Right forelimb (tissue), 1 donor: ENCODE results near the gene FALEC.

Source experiments
- DNase-seq: peaks from one replicate; pipeline ENCODE4 v3.0.0-alpha.2; 2018

The FALEC gene

DNA sequence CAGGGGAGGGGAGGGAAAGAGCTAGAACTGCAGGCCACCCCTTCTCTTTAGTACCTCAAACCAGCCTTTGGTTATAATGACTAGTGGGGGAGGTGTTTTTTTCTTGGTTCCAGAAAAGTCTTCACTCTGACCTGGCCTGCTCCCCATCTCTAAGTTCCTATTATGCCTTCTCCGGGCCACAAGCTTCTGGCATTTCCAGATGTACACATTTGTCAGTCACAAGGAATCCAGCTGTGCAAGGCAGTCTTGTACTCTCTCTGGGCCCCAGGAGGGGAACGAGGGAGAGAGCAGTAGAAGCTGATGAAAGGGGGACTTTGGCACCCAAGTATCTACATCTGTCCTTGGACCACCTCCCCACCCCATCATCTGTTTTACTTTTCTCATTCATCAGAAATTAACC lies 2.7 kb upstream of the FALEC start:
- DNase-seq: peak; percentile 46

DNA sequence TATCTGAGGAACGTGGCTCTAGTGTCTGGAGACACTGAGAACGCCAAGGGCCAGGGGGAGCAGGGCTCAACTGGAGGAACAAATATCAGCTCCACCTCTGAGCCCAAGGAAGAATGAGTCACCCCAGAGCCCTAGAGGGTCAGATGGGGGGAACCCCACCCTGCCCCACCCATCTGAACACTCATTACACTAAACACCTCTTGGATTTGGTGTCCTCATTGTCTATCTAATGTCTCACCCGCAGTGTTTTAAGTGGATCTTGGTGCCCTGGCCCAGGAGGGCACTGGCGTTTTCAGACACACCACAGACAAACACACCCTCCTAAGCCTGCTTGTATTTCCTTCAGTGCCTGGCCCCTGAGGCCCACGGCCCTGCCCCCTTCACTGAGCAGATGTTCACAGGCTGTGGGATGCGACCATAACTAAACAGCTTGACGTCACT lies 2.2 kb upstream of the FALEC start:
- peak; percentile 46 for DNase-seq

DNA sequence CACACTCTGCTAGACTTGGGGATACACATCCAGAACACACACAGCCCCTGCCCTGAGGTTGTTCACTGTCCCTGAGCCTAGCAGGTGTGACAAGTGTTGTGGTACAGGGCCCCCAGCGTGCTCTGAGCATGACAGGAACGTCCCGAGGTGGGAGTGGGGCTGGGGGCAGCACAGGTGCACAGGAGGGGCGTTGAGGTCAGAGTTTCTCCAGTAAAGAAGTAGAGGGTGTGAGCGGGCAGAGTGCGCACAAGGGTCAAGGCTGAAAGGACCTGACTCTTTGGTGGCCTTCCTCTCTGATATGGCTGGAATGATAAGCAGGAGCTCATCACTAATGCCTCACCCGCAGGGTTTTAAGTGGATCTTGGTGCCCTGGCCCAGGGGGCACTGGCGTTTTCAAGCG lies 1.3 kb upstream of the FALEC start:
- no peak for DNase-seq

DNA sequence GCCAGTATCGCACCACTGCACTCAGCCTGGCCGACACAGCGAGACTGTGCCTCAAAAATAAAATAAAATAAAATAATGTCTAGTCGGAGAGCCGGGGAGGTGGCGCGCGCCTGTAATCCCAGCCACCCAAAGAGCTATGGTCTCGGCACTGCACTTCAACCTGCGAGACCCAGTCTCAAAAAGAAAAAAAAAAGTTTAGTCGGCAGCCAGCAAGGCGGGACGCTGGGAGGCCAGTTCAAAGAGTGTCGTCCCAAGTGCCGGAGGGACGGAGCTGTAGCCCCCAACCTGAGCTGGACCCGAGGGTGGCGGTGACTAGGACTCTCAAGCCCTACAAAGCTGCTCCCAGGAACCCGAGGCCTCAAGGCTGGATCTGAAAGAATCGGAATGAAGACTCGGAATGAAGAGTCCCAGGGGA lies 632 bp upstream of the FALEC start:
- no peak for DNase-seq

DNA sequence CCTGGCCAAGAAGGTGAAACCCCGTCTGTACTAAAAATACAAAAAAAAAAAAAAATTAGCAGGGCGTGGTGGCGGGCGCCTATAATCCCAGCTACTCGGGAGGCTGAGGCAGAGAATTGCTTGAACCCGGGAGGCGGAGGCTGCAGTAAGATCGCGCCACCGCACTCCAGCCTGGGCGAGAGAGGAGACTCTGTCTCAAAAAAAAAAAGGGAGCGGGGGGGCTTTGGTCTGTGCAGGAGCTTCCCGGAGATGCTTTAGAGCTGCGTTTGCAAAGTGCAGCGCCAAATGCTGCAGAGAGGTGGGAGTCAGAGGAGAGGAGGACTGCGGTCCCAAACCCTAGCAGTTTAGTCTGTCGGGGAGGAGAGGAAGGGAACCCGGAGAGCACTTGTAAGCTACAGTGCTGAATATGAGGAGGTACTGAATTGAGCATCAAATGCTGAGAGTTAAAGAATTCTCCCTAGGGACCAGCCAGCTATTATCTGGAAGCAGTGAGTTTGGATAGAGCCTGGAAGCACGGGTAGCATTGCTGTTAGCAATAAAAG lies 569 bp downstream of the FALEC start:
- no peak for DNase-seq

DNA sequence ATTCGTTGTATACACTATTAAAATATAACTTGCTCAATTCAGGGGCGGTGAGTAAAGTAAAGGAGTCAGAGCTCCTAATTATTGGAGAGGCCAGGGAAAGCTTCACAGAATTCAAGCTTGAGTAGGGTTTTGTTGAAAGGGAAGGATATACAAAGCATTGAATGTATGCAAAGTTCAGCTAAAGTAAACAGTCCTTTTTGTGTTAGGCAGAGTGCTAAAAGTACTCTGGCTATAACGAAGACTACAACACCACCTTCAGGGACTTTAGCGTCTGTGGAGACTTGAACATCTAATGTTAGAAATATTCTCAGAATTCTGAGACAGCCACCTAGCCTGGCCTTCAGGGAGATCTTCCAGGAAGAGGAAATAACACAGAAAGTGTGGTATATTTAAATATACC lies 1.1 kb downstream of the FALEC start:
- DNase-seq: no peak

DNA sequence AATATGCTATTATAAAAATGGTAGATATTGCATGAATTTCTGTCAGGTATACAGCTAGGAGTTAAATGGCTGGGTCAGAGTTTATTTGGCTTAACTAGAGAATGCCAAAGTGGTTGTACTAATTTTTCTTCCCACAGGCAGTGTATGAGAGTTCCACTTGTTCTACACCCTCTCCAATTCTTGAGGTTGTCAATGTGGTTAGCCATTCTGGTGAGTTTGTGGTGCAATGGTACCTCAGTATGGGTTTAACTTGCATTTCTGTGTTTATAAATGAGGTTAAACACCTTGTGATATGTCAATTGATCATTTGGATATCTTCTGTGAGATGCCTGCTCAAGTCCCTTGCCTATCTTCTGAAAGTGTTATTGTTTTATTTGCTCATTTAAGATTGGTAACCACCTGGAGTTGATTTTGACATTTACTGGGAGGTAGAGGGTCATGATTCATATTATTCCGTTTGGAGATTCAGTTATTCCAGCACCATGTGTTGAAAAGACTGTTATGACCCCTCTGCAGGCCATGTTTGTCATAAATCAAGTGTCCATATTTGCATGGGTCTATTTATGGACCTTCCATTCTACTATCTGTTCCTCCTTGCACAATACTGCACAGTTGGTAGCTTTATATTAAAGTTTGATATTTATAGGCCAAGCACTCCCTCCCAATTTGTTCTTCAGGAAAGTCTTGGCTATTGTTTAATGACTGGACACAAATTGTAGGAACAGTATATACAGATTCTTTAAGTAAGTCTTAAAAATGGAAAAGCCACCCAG lies 5.8 kb downstream of the FALEC start:
- DNase-seq: no peak

DNA sequence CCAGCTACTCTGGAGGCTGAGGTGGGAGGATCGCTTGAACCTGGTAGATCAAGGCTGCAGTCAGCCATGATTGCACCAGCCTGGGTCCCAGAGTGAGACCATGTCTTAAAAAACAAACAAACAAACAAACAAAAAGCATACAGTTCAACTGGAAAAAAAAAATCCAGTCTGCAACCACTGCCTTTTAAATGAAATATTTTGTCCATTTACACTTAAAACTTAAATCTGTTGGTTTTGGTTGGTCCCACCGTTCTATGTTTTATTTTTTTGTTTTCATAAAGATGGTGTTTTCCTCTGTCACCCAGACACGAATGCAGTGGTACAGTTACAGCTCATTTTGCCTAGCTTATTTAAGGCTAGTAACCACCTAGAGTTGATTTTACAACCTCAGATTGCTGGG lies 9.8 kb downstream of the FALEC start:
- no peak for DNase-seq

DNA sequence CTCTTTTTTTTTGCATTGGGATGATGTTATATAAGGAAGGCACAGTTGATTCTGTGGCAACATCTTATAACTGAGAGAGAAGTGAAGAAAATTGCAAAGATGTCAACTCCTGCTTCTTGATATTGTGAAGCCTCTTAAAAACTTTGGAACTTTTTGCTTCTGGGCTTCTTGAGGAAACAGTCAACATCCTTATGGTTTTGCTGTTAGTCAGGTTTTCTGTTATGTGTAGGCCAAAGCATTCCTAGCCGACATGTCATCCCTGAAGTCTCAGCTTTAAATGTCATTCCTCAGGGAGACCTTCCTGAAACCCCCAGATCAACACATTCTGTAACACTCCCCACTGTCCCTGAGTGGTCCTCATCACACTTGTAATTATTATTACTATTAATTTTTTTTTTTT lies 12.6 kb downstream of the FALEC start:
- DNase-seq: no peak

DNA sequence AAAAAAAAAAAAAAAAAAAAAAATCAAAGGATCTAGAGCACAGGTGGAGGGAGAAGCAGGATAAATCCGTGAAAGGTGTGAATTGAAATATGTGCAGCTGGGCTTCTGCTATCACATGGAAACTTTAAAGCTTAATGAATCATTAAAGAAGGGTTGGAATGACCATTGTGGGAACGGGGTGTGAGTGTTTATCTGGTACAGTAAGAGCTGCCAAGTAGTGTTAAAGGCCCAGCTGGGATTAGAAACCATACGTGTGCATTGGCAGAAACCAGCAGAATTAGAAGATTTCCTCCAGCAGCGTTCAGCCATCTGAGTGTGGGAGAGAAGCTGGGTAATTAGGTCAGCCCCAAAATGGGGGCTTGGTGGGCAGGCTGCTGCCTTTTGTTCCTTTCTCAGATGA lies 13.5 kb downstream of the FALEC start:
- no peak for DNase-seq

DNA sequence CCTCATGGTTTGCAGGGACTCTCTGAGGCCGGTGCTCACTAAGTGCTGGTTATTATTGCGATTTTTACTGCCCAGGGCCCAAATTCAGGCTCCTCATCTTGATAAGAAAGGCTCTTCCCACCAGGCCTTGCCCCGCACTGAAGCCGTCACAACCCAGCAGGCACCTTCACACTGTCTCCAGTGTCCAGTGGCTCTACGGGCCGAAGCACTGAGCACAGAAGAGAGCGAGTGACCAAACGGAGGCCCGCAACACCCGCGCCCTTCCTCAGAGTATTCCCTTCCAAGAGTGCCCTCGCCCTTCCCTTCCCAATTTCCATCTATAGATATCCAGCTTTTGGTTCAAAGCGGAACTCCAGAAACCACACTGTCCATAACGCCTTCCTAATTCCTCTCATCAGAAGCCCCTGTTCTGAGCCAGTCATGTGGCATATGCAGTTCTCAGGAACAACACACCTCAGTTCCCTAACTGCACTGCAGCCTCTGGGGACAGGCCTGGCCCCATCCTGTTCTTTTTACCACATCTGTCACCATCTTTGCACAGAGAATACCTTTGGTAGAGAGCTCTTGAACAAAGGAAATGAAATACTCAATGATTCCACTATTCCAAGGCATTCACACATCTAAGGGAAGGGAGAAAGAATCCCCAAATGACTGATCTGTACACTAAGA lies 15.1 kb downstream of the FALEC start:
- DNase-seq: no peak

DNA sequence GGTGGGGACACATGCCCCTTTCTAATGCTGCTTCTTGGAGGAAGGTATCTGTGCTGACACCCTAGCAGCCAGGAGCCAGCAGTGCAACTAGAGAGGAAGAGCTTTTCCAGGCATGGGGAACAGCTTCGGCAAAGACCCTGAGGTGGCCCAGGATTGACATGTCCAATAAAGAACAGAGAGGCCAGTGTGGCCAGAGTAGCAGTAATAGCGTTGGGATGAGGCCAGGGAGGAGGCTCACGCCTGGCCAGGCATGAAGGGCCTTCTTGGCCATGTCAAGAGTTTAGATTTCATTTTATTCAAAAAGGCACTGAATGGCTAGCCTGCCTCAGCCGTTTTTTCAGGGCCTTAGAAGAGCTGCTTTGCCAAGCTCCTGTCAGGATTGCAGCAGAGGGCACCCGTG lies 17.3 kb downstream of the FALEC start:
- no peak for DNase-seq

DNA sequence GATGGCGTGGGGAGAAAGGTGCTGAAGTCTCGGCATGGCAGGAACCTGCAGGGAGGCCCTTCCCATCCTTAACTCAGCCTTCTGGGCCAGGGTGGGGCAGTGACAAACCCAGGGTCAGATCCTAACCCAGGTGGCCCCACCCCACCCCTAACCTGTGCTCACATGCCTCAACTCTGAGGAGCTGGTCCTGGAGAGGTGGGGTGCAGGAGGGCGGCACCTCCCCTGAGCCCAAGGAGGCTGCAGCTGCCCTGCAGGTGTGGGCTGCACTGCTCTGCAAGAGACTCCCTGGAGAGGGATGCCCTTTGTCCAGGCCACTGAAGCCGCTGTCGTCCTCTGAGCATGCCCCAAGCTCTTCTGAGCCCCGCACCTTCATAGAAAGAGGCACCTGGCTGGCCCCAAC lies 18.4 kb downstream of the FALEC start:
- DNase-seq: no peak

DNA sequence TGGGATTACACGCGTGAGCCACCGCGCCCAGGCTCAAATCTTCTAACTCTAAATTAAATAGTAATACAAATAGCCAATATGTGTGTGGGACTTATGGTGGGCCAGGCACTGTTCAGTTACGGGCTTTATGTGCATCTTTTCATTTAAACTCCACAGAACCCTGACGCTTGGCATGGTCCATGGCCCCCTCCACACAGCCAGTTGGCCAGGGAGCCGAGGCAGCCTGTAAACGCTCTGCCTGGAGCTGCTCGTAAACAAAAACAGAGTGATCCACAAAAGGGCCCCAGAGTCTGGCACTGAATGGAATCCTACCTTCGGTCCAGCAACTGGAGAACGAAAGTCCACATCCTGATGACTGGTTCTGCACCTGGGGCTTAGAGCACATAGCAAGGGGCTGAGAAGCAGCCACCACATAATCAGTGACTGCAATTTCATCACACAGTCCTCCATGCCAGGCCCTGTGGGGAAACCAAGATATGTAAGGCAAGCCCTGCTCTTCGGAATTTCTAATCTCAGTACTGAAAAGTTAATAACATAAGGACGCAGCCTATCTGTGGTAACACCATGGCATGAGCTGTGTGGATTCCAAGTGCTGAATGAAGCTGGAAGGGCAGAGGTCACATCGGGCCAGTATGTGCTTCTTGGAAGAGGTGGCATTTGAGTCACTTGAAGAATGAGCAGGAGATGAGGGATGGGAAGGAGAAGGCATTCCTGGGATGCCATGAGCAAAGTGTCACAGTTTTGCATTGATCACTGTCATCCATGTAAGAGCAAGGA lies 20.1 kb downstream of the FALEC start:
- DNase-seq: no peak

DNA sequence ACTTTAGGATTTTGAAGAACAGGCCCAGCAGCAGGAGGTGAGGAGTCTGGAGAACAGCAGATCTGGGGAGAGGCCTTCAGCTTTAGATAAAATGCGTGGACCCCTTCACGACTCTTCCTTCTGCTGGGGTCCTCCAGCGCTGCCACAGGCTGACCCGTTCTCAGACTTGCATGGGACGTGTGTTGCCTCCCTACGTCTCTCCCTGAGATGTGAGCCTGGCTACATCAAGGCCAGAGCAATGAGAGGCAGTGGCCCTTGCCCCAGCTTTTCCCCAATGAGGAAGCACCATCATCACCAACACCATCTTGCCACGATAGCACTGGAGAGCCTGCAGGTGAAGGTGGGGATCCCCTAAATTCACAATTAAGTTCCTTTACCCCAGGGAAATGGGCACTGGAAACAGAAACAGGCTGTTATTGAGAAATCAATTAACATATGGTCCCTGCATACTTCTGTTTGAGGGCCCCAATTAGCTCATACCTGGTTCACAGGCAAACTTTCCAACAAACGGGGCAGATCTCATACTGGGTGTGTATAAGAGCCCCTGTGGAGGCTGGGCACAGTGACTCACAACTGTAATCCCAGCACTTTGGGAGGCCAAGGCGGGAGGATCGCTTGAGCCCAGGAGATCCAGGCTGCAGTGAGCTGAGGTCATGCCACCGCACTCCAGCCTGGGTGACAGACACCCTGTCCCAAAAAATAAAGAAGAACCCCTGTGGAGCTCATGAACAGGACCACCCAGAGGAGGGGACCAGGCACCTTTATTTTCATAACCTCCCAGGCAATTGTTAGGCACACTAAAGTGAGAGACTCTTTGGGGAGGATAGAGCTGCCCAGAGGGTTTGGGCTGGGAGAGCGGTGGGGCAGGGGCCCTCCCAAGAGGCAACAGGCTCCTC lies 21.5 kb downstream of the FALEC start:
- DNase-seq: no peak

DNA sequence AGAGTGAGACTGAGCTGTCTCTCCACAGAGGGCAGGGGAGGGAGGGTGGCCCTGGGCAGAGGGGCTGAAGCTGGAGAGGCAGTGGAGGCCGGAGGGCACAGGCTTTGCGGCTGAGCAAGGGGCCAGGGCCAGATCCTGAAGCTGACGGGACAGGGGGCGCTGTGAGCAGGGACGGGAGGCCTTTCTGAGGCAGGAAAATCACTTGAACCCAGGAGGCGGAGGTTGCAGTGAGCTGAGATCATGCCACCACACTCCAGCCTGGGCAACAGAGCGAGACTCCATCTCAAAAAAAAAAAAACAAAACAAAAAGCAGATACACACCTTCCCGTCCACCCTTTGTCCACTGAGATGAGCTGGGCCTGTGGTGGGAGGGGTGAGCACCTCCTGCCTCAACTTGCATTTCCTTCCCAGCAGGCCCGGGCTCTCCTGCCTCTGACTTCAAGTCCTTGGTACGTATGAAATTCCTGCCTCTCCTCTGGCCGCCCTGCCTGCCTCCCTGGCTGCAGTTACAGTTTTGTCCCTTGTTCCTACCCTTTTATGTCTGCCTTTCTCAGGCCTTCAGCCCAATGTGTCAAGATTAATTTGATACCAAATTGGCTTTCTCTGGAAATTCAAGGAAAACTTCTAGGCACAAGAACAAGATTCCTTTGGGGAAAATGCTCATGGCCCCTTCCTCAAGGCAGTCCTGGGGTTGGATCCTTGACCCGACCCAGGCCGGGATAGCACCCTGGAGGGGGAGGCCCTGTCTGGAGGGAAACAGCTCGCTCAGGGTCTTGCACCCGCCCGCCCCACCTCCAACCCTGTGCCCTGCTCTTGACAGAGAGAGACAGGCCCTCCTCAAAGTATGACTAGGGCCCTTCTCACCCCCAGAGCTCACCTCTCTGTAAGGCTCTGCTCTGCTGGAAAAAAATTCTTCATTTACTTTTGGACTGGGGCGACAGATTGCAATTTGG lies 22.5 kb downstream of the FALEC start:
- no peak for DNase-seq

DNA sequence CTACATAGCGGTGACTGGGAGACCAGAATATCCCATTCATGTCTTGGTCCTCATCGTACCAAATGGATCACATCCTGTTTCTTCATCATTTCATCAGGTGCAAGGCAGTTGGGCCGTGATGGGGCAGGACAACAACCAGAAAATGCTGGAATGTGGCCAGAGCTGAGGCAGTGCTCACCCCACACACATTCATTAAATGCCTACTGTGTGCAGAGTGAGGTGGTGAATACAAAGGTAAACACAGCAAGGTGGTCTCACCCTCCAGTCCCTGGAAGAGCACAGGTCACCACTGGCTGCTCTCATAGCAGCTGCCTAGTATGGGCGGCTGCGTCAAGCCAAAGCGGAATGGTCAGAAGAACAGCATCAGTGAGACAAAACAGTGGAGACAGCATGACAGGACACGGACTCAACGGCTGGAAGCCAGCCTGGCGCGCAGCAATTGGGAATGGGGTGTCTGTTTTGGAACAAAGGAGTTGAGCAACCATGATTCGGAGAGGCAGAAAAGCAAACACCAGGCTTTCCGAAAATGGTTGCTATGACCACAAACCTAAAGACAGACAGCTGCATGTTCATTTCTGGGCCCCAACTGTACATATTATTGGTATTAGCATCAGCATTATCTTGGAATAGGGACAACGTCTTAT lies 28.1 kb downstream of the FALEC start:
- no peak for DNase-seq

DNA sequence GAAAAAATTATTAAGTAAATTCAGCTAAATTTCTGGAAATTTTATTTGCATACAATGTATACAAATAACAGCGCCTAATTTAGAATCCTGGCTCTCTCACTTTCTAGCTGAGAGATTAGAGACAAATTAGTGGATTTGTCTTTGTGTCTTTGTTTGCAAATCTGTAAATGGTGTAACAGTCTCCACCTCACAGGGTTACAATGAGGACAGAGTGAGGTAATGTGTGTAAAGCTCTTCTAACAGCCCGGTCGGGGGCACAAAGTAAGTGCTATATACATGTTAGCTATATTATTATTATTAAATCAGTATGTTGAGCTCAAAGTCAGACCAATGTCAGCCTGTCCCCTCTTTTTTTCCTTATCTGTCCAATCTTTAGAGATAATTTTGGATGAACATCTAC lies 28.7 kb downstream of the FALEC start:
- no peak for DNase-seq

DNA sequence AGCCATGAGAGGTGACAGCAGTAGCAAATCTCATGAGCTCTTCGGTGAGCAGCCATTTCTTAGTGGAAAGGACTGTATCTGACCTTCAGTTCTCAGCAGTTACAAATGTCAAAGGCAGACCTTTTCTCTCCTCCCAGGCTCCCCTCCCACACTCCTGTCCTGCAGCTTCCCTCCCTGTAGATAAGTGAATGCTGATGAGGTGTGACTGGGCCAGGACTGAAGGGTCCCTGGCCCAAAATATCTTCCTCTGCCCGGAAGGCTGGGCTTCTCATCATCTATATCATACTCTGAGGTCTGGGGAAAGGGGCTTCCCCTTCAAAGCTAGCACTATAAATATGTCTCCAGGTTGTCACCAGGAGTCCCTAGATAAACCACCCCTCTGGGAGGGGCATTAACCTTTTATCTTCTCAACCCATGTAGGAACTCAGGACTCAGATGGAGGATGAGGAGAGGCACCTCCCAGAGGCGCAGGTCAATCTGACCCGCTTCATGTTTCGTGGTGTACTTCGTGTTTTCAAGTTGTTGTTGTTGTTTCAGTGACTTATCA lies 30.0 kb downstream of the FALEC start:
- no peak for DNase-seq

DNA sequence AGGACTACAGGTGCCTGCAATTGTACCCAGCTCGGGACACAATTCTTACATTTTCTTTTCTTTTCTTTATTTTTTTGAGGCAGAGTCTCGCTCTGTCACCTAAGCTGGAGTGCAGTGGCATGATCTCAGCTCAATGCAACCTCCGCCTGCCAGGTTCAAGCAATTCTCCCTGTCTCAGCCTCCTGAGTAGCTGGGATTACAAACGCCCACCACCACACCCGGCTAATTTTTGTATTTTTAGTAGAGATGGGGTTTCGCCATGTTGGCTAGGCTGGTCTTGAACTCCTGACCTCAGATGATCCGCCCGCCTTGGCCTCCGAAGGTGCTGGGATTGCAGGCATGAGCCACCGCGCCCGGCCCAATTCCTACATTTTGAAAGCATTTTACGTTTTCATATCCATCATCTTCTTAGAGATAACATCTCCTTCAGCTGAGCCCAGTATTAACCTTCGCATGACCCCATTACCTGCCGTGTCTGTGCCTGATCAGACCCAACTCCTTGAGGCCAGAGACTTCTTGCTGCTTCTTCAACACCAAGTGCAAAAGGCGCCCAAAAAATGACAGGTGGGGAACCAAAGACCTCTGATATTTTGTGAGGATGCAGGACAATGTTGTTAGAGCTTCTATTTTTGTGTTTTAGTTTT lies 30.9 kb downstream of the FALEC start:
- DNase-seq: no peak
